HEK293 (cell line): ENCODE results near the gene INF2.

Source experiments
- CTCF ChIA-PET: fragments of 350-600 bp; formaldehyde crosslinking; extraction: SDS; loops from one replicate; lab custom pipeline; 2021; ENCODE audit warnings: antibody characterized with exemption; lab: Yijun Ruan, JAX
- POLR2A ChIA-PET: fragments of 300-600 bp; formaldehyde crosslinking; extraction: SDS; loops from one replicate; lab custom pipeline; 2020; ENCODE audit warnings: antibody characterized with exemption, inconsistent platforms; lab: Yijun Ruan, JAX
- H3K27ac ChIP-seq: fragments of 200-500 bp; sonication (Bioruptor generic); 2 replicates; pipeline ENCODE4 v1.5.1; 2014; ENCODE audit warnings: low read depth, low read length, control low read depth, inconsistent platforms; ENCODE audit errors: extremely low read depth
- H3K36me3 ChIP-seq, 2 experiments: fragments of 200-500 bp in 1 of 2; sonication (Bioruptor generic) in 1 of 2; 1 replicate in 1 of 2; 2 replicates in 1 of 2; pipeline ENCODE4 v1.5.1; 2014 to 2017; ENCODE audit warnings: inconsistent platforms in 2 of 2, low read length in 2 of 2; ENCODE audit not compliant: control insufficient read depth in 2 of 2, insufficient read depth in 1 of 2
- H3K4me1 ChIP-seq: fragments of 200-500 bp; sonication (Bioruptor generic); 2 replicates; pipeline ENCODE4 v1.5.1; 2014; ENCODE audit warnings: mild to moderate bottlenecking, low read length, inconsistent platforms; ENCODE audit not compliant: control insufficient read depth, insufficient read depth
- H3K4me3 ChIP-seq: 2 replicates; pipeline ENCODE4 v1.5.1; 2011; ENCODE audit warnings: low read depth, mild to moderate bottlenecking, control low read depth, low read length, moderate library complexity
- H3K9me3 ChIP-seq: fragments of 200-500 bp; sonication (Bioruptor generic); 2 replicates; pipeline ENCODE4 v1.5.1; 2014; ENCODE audit warnings: low read depth, low read length, inconsistent platforms; ENCODE audit not compliant: control insufficient read depth, insufficient read depth
- GLIS2 ChIP-seq: fragments of 450-650 bp; formaldehyde crosslinking; IDR thresholded peaks from 2 replicates; pipeline ENCODE4 v1.5.1; 2016; ENCODE audit warnings: missing biosample characterization, missing genetic modification characterization
- KLF1 ChIP-seq: fragments of 450-650 bp; formaldehyde crosslinking; IDR thresholded peaks from 2 replicates; pipeline ENCODE4 v1.5.1; 2016; ENCODE audit warnings: missing biosample characterization, missing genetic modification characterization
- PRDM10 ChIP-seq: fragments of 450-650 bp; formaldehyde crosslinking; IDR thresholded peaks from 2 replicates; pipeline ENCODE4 v1.5.1; 2016; ENCODE audit warnings: missing biosample characterization, missing genetic modification characterization
- REPIN1 ChIP-seq: fragments of 450-650 bp; formaldehyde crosslinking; IDR thresholded peaks from 2 replicates; pipeline ENCODE4 v1.5.1; 2017; ENCODE audit warnings: missing biosample characterization, missing genetic modification characterization, low read depth
- SETDB1 ChIP-seq: IDR thresholded peaks from one replicate; pipeline ENCODE4 v1.6.1; 2017; ENCODE audit warnings: mild to moderate bottlenecking, low read length, moderate library complexity, mixed read lengths; ENCODE audit not compliant: insufficient read length
- ZFHX2 ChIP-seq: fragments of 450-650 bp; formaldehyde crosslinking; conservative IDR thresholded peaks from 2 replicates; pipeline ENCODE4 v1.5.1; 2016; ENCODE audit warnings: missing biosample characterization, missing genetic modification characterization
- ZNF175 ChIP-seq: fragments of 450-650 bp; formaldehyde crosslinking; IDR thresholded peaks from 2 replicates; pipeline ENCODE4 v1.5.1; 2016; ENCODE audit warnings: missing biosample characterization, missing genetic modification characterization
- ZNF211 ChIP-seq: fragments of 450-650 bp; formaldehyde crosslinking; IDR thresholded peaks from 2 replicates; pipeline ENCODE4 v1.5.1; 2016; ENCODE audit warnings: low read depth, missing biosample characterization, missing genetic modification characterization
- ZNF37A ChIP-seq: fragments of 450-650 bp; IDR thresholded peaks from 2 replicates; pipeline ENCODE4 v1.5.1; 2018; ENCODE audit warnings: missing biosample characterization, missing genetic modification characterization
- ZNF433 ChIP-seq: fragments of 450-650 bp; formaldehyde crosslinking; IDR thresholded peaks from 2 replicates; pipeline ENCODE4 v1.5.1; 2016; ENCODE audit warnings: missing biosample characterization, missing genetic modification characterization, low read depth
- ZNF473 ChIP-seq: fragments of 450-650 bp; formaldehyde crosslinking; IDR thresholded peaks from 2 replicates; pipeline ENCODE4 v1.5.1; 2017; ENCODE audit warnings: missing biosample characterization, missing genetic modification characterization
- ZNF596 ChIP-seq: fragments of 450-650 bp; IDR thresholded peaks from 2 replicates; pipeline ENCODE4 v1.5.0; 2018; ENCODE audit warnings: missing biosample characterization, mild to moderate bottlenecking, missing genetic modification characterization, moderate library complexity
- ZNF621 ChIP-seq: fragments of 450-650 bp; formaldehyde crosslinking; IDR thresholded peaks from 2 replicates; pipeline ENCODE4 v1.5.1; 2017; ENCODE audit warnings: missing biosample characterization, missing genetic modification characterization
- ZNF670 ChIP-seq: fragments of 450-650 bp; formaldehyde crosslinking; IDR thresholded peaks from 2 replicates; pipeline ENCODE4 v1.5.1; 2016; ENCODE audit warnings: missing biosample characterization, missing genetic modification characterization, low read depth
- ZNF747 ChIP-seq: fragments of 450-650 bp; formaldehyde crosslinking; IDR thresholded peaks from 2 replicates; pipeline ENCODE4 v1.5.1; 2016; ENCODE audit warnings: missing biosample characterization, missing genetic modification characterization
- ZSCAN5A ChIP-seq: fragments of 450-650 bp; formaldehyde crosslinking; IDR thresholded peaks from 2 replicates; pipeline ENCODE4 v1.5.1; 2016; ENCODE audit warnings: missing biosample characterization, missing genetic modification characterization
- TF ChIP-seq, protein P1 (sequence below): fragments of 450-650 bp; formaldehyde crosslinking; IDR thresholded peaks from 2 replicates; pipeline ENCODE4 v1.5.1; 2017; ENCODE audit warnings: missing biosample characterization, missing genetic modification characterization
- TF ChIP-seq, protein P2 (sequence below): fragments of 450-650 bp; formaldehyde crosslinking; IDR thresholded peaks from 2 replicates; pipeline ENCODE4 v1.5.1; 2016; ENCODE audit warnings: missing biosample characterization, missing genetic modification characterization

The INF2 gene

DNA sequence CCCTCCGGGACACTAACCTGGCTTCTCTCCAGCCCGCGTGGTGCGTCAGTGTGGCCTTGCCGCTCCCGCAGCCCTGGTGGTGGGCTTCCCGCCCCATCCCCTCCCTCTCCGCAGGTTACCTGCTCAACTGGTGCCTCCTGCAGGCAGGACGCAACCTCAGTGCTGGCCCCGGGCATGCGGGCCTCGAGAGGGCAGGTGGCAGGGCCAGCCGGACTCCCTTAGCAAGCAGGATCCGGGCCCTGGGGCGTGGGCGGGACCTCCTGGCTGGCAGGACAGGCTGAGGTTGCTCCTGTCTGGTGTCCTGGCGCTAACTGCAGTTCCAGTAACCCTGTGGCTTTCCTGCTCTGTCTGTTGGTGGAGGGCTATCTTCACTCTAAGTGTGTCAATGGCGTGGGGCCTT lies 26.0 kb downstream of the INF2 start:
- Histone ChIP-seq H3K36me3 (peaks cover 0 to 62% of the 10 kb centered on the region in 2 experiments; a peak in 1 of 3 replicates), H3K4me3 (no peak overlapping the region), H3K27ac (no peak overlapping the region), H3K4me1 (no peaks in the 10 kb centered on the region), H3K9me3 (no peaks in the 10 kb centered on the region)
- CTCF ChIA-PET, result no interaction called here
- POLR2A ChIA-PET, result no interaction called here
- TF ChIP-seq, protein P1, sequence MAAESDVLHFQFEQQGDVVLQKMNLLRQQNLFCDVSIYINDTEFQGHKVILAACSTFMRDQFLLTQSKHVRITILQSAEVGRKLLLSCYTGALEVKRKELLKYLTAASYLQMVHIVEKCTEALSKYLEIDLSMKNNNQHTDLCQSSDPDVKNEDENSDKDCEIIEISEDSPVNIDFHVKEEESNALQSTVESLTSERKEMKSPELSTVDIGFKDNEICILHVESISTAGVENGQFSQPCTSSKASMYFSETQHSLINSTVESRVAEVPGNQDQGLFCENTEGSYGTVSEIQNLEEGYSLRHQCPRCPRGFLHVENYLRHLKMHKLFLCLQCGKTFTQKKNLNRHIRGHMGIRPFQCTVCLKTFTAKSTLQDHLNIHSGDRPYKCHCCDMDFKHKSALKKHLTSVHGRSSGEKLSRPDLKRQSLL (tag by site-specific recombination), result no peak
- peak; percentile 32 for TF ChIP-seq ZFHX2 (tag by site-specific recombination)
- no peak for TF ChIP-seq ZNF747
- TF ChIP-seq ZNF670 (tag by site-specific recombination), result no peak

- H3K4me1 ChIP-seq, result no peaks in the 10 kb centered on the region
- H3K9me3 ChIP-seq, result no peaks in the 10 kb centered on the region
- CTCF ChIA-PET, result interaction anchor here (0.7 kb wide), 1 partner anchor 9 kb away, joined by 3 read pairs; no protein-coding TSS in a partner anchor
- no peak overlapping the region for H3K27ac ChIP-seq
- peaks cover 0 to 57% of the 10 kb centered on the region in 2 experiments; a peak in 1 of 3 replicates for H3K36me3 ChIP-seq
- no peak overlapping the region for H3K4me3 ChIP-seq
- POLR2A ChIA-PET, result no interaction called here
- TF ChIP-seq ZNF473 (tag by site-specific recombination) (no peak), SETDB1 (no peak), PRDM10 (tag by site-specific recombination) (no peak), ZNF433 (tag by site-specific recombination) (no peak), GLIS2 (peak; percentile 15; the same call in 1 of the 2 replicates)
Observed at GRCh38 chr14:104715871-104716270, 26.5 kb downstream of the INF2 start.

DNA sequence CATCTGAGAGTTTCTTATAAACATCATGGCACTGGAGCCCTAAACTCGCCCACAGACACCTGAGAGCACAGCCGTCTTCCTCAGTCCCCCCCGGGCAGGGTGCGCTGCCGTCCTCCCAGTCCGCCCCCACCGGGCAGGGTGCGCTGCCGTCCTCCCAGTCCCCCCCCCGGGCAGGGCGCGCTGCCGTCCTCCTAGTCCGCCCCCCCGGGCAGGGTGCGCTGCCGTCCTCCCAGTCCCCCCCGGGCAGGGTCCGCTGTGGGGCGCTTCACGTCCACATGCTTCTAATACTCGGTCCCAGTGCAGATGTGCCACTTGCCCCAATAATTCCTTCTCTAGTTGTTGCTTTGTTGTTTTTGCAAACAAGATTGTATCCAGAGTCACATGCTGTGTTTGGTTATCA lies 27.7 kb downstream of the INF2 start:
- Histone ChIP-seq H3K4me3 (no peak overlapping the region), H3K27ac (no peak overlapping the region), H3K36me3 (peaks cover 0 to 44% of the 10 kb centered on the region in 2 experiments; a peak in 1 of 3 replicates), H3K4me1 (no peaks in the 10 kb centered on the region), H3K9me3 (no peaks in the 10 kb centered on the region)
- ChIA-PET POLR2A (interaction anchor here (0.6 kb wide), 1 partner anchor 35 kb away, joined by 3 read pairs; no protein-coding TSS in a partner anchor), CTCF (interaction anchor here (0.7 kb wide), 1 partner anchor 22 kb away, joined by 3 read pairs; no protein-coding TSS in a partner anchor)
- TF ChIP-seq REPIN1 (tag by site-specific recombination) (no peak), ZNF596 (tag by site-specific recombination) (no peak), ZNF621 (no peak)

DNA sequence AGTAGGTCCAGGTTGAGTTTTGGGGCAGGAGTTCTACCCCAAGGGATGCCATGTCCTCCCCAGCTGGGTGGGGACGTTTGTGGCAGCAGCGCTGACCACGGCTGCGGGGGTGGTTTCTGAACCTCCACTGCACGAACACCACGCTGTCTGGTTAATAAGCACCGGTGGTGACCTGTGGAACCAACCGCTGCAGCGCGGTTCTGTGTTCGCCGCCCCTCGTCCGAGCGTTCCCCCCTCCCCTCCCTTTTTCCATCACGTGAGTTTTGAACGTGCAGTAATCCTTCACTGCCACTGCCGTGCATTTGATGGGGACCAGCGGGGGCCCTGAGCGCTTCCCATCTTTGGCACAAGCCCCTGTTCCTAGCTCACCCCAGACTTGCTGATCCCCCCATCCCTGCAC lies 28.2 kb downstream of the INF2 start:
- Histone ChIP-seq H3K27ac (no peak overlapping the region), H3K4me3 (no peak overlapping the region), H3K4me1 (no peaks in the 10 kb centered on the region), H3K36me3 (peaks cover 0 to 39% of the 10 kb centered on the region in 2 experiments; a peak in 1 of 3 replicates), H3K9me3 (no peaks in the 10 kb centered on the region)
- ChIA-PET POLR2A (interaction anchor here (0.6 kb wide), 1 partner anchor 35 kb away, joined by 3 read pairs; no protein-coding TSS in a partner anchor), CTCF (interaction anchor here (0.6 kb wide), 1 partner anchor 37 kb away, joined by 7 read pairs; no protein-coding TSS in a partner anchor)
- TF ChIP-seq, protein P2, sequence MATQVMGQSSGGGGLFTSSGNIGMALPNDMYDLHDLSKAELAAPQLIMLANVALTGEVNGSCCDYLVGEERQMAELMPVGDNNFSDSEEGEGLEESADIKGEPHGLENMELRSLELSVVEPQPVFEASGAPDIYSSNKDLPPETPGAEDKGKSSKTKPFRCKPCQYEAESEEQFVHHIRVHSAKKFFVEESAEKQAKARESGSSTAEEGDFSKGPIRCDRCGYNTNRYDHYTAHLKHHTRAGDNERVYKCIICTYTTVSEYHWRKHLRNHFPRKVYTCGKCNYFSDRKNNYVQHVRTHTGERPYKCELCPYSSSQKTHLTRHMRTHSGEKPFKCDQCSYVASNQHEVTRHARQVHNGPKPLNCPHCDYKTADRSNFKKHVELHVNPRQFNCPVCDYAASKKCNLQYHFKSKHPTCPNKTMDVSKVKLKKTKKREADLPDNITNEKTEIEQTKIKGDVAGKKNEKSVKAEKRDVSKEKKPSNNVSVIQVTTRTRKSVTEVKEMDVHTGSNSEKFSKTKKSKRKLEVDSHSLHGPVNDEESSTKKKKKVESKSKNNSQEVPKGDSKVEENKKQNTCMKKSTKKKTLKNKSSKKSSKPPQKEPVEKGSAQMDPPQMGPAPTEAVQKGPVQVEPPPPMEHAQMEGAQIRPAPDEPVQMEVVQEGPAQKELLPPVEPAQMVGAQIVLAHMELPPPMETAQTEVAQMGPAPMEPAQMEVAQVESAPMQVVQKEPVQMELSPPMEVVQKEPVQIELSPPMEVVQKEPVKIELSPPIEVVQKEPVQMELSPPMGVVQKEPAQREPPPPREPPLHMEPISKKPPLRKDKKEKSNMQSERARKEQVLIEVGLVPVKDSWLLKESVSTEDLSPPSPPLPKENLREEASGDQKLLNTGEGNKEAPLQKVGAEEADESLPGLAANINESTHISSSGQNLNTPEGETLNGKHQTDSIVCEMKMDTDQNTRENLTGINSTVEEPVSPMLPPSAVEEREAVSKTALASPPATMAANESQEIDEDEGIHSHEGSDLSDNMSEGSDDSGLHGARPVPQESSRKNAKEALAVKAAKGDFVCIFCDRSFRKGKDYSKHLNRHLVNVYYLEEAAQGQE (tag by site-specific recombination), result no peak
- no peak for TF ChIP-seq ZNF211
- TF ChIP-seq KLF1 (tag by site-specific recombination), result no peak
- TF ChIP-seq ZNF175 (tag by site-specific recombination), result no peak
- no peak for TF ChIP-seq ZNF37A
- TF ChIP-seq ZSCAN5A, result no peak
